Calu3 (cell line): Measurements from ENCODE around the gene SLCO3A1. TPM values are rescaled to one million over a fixed set of nuclear protein-coding genes. Genes with fewer than 3 reads are reported as not detected.

ENCODE experiments used
- BruUV-seq: library from RNA; stranded (reverse); fragments of 400-500 nt; replicated peaks from 2 replicates; lab custom pipeline; 2021; lab: Mats Ljungman, UMichigan
- CTCF ChIA-PET: fragments of 300-600 bp; sonication (Branson Sonifier 250); formaldehyde crosslinking; loops from one replicate; lab custom pipeline; 2022; ENCODE audit warnings: antibody characterized with exemption; lab: Charles Lee
- DNase-seq: peaks from one replicate; pipeline ENCODE4 v3.0.0; 2022
- H3K27ac Mint-ChIP-seq: one replicate; pipeline ENCODE4 v1.8.0; 2022; ENCODE audit warnings: mixed read lengths; ENCODE audit not compliant: unreplicated experiment
- H3K27me3 Mint-ChIP-seq: one replicate; pipeline ENCODE4 v1.8.0; 2022; ENCODE audit warnings: mixed read lengths; ENCODE audit not compliant: unreplicated experiment
- H3K36me3 Mint-ChIP-seq: one replicate; pipeline ENCODE4 v1.8.0; 2022; ENCODE audit warnings: mild to moderate bottlenecking, moderate library complexity, mixed read lengths; ENCODE audit not compliant: insufficient read depth, unreplicated experiment
- H3K4me1 Mint-ChIP-seq: one replicate; pipeline ENCODE4 v1.8.0; 2022; ENCODE audit warnings: mild to moderate bottlenecking, low read depth, mixed read lengths; ENCODE audit not compliant: unreplicated experiment
- H3K4me3 Mint-ChIP-seq: one replicate; pipeline ENCODE4 v1.8.0; 2022; ENCODE audit warnings: mild to moderate bottlenecking, low read depth, moderate library complexity, mixed read lengths; ENCODE audit not compliant: unreplicated experiment
- H3K9me3 Mint-ChIP-seq: one replicate; pipeline ENCODE4 v1.8.0; 2022; ENCODE audit warnings: low read depth, mixed read lengths; ENCODE audit not compliant: unreplicated experiment
- CTCF ChIP-seq: fragments of 200-600 bp; IDR thresholded peaks from one replicate; pipeline ENCODE4 v1.8.0; 2022; ENCODE audit warnings: antibody characterized with exemption; ENCODE audit not compliant: unreplicated experiment
- intact Hi-C: fragments of 100-400 bp; cut with micrococcal nuclease; formaldehyde crosslinking; loops from one replicate; pipeline ENCODE4 v1.10.0; 2022; ENCODE audit not compliant: unreplicated experiment
- total RNA-seq: library from RNA; stranded (reverse); gene quantifications from 2 replicates; pipeline ENCODE4 v1.2.3, GENCODE V29; 2022

SLCO3A1 gene
- total RNA-seq, 1 experiment from 2014 or later, result 65.9 TPM

- Mint-ChIP-seq H3K36me3 (peaks cover 19% of the 10 kb centered on the region), H3K9me3 (no peaks in the 10 kb centered on the region), H3K27me3 (no peaks in the 10 kb centered on the region), H3K4me1 (peaks cover 100% of the 10 kb centered on the region), H3K4me3 (no peak overlapping the region), H3K27ac (peak overlapping the region; percentile 20)
- TF ChIP-seq CTCF, result no peak
- no peak for DNase-seq
- CTCF ChIA-PET, result interaction anchor here (0.7 kb wide), 1 partner anchor 413 kb away, joined by 4 read pairs; no protein-coding TSS in a partner anchor
- intact Hi-C loops, result loop anchor here (2.0 to 10.0 kb wide), 4 partner anchors 125 to 475 kb away; no protein-coding TSS in a partner anchor
- BruUV-seq, result no TSS peak
Measured at GRCh38 chr15:91949361-91949760, 95.9 kb downstream of the SLCO3A1 start.

DNA sequence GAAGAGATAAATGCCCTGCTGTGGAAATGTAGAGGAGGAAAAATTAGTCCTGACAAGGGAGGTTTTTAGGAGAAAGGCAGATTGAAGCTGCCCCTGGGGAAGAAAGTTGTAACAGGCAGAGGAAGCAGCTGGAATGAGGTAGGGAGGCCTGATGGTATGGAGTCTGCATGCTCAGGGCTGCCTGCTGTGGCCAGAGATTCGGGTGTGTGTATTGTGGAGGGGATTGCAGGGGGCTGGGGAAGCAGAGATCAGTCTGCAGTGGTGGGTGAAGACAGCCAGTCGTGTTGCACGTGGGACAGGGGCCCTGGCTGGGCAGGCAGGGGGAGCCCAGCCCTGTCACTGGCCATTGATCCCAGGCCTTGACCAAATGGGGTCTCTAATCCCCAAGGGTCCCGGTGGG is 96.5 kb downstream of the SLCO3A1 start:
- no peak for TF ChIP-seq CTCF
- Mint-ChIP-seq H3K4me1 (peaks cover 100% of the 10 kb centered on the region), H3K27ac (peak overlapping the region; percentile 20), H3K36me3 (peaks cover 19% of the 10 kb centered on the region), H3K9me3 (no peaks in the 10 kb centered on the region), H3K27me3 (no peaks in the 10 kb centered on the region), H3K4me3 (no peak overlapping the region)
- CTCF ChIA-PET, result no interaction called here
- DNase-seq, result no peak
- BruUV-seq, result no TSS peak
- intact Hi-C loops, result no loop called here

GRCh38 chr15:91950631-91951329 is 97.3 kb downstream of the SLCO3A1 start:
- no peaks in the 10 kb centered on the region for H3K9me3 Mint-ChIP-seq
- BruUV-seq, result no TSS peak
- CTCF ChIA-PET, result interaction anchor here (0.7 kb wide), 1 partner anchor 24 kb away, joined by 3 read pairs; no protein-coding TSS in a partner anchor
- no peak overlapping the region for H3K4me3 Mint-ChIP-seq
- no peaks in the 10 kb centered on the region for H3K27me3 Mint-ChIP-seq
- H3K36me3 Mint-ChIP-seq, result peaks cover 14% of the 10 kb centered on the region
- peaks cover 100% of the 10 kb centered on the region for H3K4me1 Mint-ChIP-seq
- no peak overlapping the region for H3K27ac Mint-ChIP-seq
- TF ChIP-seq CTCF, result no peak
- no peak for DNase-seq
- intact Hi-C loops, result no loop called here

DNA sequence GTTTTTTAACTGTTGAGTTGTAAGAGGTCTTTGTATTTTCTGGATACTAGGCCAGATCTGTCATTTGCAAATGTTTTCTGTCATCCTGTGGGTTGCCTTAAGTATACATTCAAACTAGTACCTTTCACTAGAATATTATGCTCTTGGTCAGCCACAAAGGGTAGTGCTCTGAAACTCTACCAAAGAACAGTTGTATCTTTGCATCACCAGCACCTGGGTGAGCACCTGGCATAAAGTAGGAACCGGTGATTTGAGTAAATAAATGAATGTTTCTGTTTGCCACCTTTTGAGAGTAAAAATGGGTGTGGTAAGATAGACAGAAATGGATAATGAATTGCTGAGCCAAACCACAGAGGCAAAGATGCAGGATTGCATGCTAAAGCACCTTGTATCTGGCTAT is 98.7 kb downstream of the SLCO3A1 start:
- H3K27ac Mint-ChIP-seq, result no peak overlapping the region
- intact Hi-C loops, result no loop called here
- CTCF ChIA-PET, result no interaction called here

More for the DNA sequence above, 98.7 kb downstream of the SLCO3A1 start:
- BruUV-seq, result no TSS peak
- H3K4me3 Mint-ChIP-seq, result no peak overlapping the region
- peaks cover 93% of the 10 kb centered on the region for H3K4me1 Mint-ChIP-seq
- no peaks in the 10 kb centered on the region for H3K9me3 Mint-ChIP-seq
- no peak for DNase-seq
- no peaks in the 10 kb centered on the region for H3K27me3 Mint-ChIP-seq
- H3K36me3 Mint-ChIP-seq, result peaks cover 15% of the 10 kb centered on the region
- no peak for TF ChIP-seq CTCF
